ENCODE results near the gene CKAP5. TPM values are rescaled to one million over a fixed set of nuclear protein-coding genes. Genes with fewer than 3 reads are reported as not detected.

The CKAP5 gene
- total RNA-seq, 1 experiment from 2014 or later: 190 TPM

GRCh38 chr11:46736615-46737014 lies 109.5 kb downstream of the CKAP5 start:
- no peak overlapping the region for H3K27ac Mint-ChIP-seq
- WGBS (ENCODE audit: extremely low coverage, insufficient read length, low lambda C conversion rate): no CpG with 5 or more reads among the region's 5 CpGs

More at GRCh38 chr11:46736615-46737014, 109.5 kb downstream of the CKAP5 start:
- Histone ChIP-seq H3K23ac (ENCODE audit: insufficient read length, low read depth, low read length) (no peak overlapping the region), H3K27ac (ENCODE audit: insufficient read length, low read depth, low read length) (no peak overlapping the region), H3K23me2 (ENCODE audit: insufficient read length, low read depth, low read length, poor library complexity, severe bottlenecking) (no peaks in the 10 kb centered on the region), H2BK20ac (ENCODE audit: low read depth, low read length, poor library complexity, severe bottlenecking) (no peak overlapping the region), H4K91ac (ENCODE audit: insufficient read length, low read depth, low read length) (no peak overlapping the region), H3T11ph (ENCODE audit: low read length) (no peak overlapping the region), H4K20me1 (ENCODE audit: control insufficient read depth, insufficient read depth, insufficient read length) (no peaks in the 10 kb centered on the region), H3K4ac (ENCODE audit: low read depth, low read length) (no peak overlapping the region), H2BK5ac (ENCODE audit: insufficient read length, low read length) (no peak overlapping the region), H2BK15ac (ENCODE audit: low read depth, low read length) (no peak overlapping the region), H3K14ac (ENCODE audit: insufficient read depth, low read length) (no peak overlapping the region), H2BK12ac (ENCODE audit: insufficient read length, low read depth, low read length) (no peak overlapping the region), H2BK120ac (ENCODE audit: low read depth, low read length, poor library complexity, severe bottlenecking) (no peak overlapping the region), H3K56ac (ENCODE audit: insufficient read length, low read depth, low read length) (no peak overlapping the region), H3K79me1 (ENCODE audit: insufficient read depth, low read depth, low read length, poor library complexity, severe bottlenecking) (no peaks in the 10 kb centered on the region), H3K9ac (ENCODE audit: extremely low read depth, insufficient read length, low read length) (no peak overlapping the region), H3K27me3 (ENCODE audit: insufficient read depth, low read length) (no peaks in the 10 kb centered on the region), H3K4me2 (ENCODE audit: insufficient read depth, insufficient read length, low read length) (no peak overlapping the region), H3K9me3 (ENCODE audit: control insufficient read depth, low read depth, low read length) (no peaks in the 10 kb centered on the region), H3K18ac (ENCODE audit: insufficient read length, low read depth, low read length) (no peak overlapping the region), H2AFZ (ENCODE audit: low read length) (no peak overlapping the region), H3K79me2 (ENCODE audit: insufficient read depth, low read length) (no peaks in the 10 kb centered on the region), H4K8ac (replicated peaks; ENCODE audit: insufficient read length, low read depth, low read length) (no peak overlapping the region), H4K5ac (ENCODE audit: insufficient read length, low read depth, low read length) (no peak overlapping the region), H3K4me1 (ENCODE audit: insufficient read depth, low read length) (no peaks in the 10 kb centered on the region), H2AK5ac (ENCODE audit: insufficient read length, low read length) (no peak overlapping the region)
- Mint-ChIP-seq H3K4me1 (peaks cover 6 to 8% of the 10 kb centered on the region in 2 experiments), H3K4me3 (no peak overlapping the region), H3K27me3 (ENCODE audit: low read depth) (no peaks in the 10 kb centered on the region; the same call in 1 of the 2 replicates), H3K36me3 (ENCODE audit: insufficient read depth in 1 of 3, low read depth in 3 of 3) (peaks cover 7 to 11% (median 8%) of the 10 kb centered on the region in 3 experiments; a peak in 6 of 7 replicates), H3K9me3 (no peaks in the 10 kb centered on the region; a peak in 1 of 5 replicates)
- no peak for DNase-seq
- TF ChIP-seq CTCF (conservative IDR thresholded peaks at IDR 0.05): no peak
